WTC11 (cell line): ENCODE results near the gene MAU2. TPM values are rescaled to one million over a fixed set of nuclear protein-coding genes. Genes with fewer than 3 reads are reported as not detected.

ENCODE experiments used
- ATAC-seq: fragments of 200-7000 bp; cut with Tn5 transposase; 2 replicates; pipeline ENCODE4 v1.10.0; 2021; ENCODE audit warnings: mild to moderate bottlenecking, moderate library complexity
- CTCF ChIA-PET: fragments of 300-600 bp; sonication (Branson Sonifier 250); formaldehyde crosslinking; loops from one replicate; lab custom pipeline; 2021; ENCODE audit warnings: antibody characterized with exemption; lab: Charles Lee
- POLR2A ChIA-PET: fragments of 350-600 bp; sonication (Branson Sonifier 250); formaldehyde crosslinking; loops from one replicate; lab custom pipeline; 2021; ENCODE audit warnings: antibody characterized with exemption; lab: Charles Lee
- DNase-seq: peaks from one replicate; pipeline ENCODE4 v3.0.0; 2021; ENCODE audit warnings: low spot score
- H3K27ac Mint-ChIP-seq: 2 replicates; pipeline ENCODE4 v1.8.0; 2021; ENCODE audit warnings: mixed read lengths
- H3K27me3 Mint-ChIP-seq: 2 replicates; pipeline ENCODE4 v1.8.0; 2021; ENCODE audit warnings: low read depth, mild to moderate bottlenecking, moderate library complexity, mixed read lengths
- H3K36me3 Mint-ChIP-seq: 2 replicates; pipeline ENCODE4 v1.8.0; 2021; ENCODE audit warnings: mixed read lengths
- H3K4me1 Mint-ChIP-seq: 2 replicates; pipeline ENCODE4 v1.8.0; 2022; ENCODE audit warnings: mixed read lengths
- H3K4me3 Mint-ChIP-seq: 2 replicates; pipeline ENCODE4 v1.8.0; 2021; ENCODE audit warnings: mild to moderate bottlenecking, moderate library complexity, mixed read lengths
- H3K9me3 Mint-ChIP-seq: 2 replicates; pipeline ENCODE4 v1.8.0; 2021; ENCODE audit warnings: mixed read lengths
- CREM ChIP-seq: sonication (generic); formaldehyde crosslinking; IDR thresholded peaks from 2 replicates; pipeline ENCODE4 v1.8.1; 2022; ENCODE audit warnings: mild to moderate bottlenecking, missing genetic modification reagents, moderate library complexity
- MXD4 ChIP-seq: fragments of 250-450 bp; sonication (Bioruptor Pico); IDR thresholded peaks from 2 replicates; pipeline ENCODE4 v1.8.0; 2021; ENCODE audit warnings: mild to moderate bottlenecking, moderate library complexity, borderline replicate concordance
- MYBL2 ChIP-seq: sonication (generic); formaldehyde crosslinking; IDR thresholded peaks from 2 replicates; pipeline ENCODE4 v1.8.1; 2023; ENCODE audit warnings: mild to moderate bottlenecking, moderate library complexity, missing genetic modification reagents
- NR3C1 ChIP-seq: sonication (generic); formaldehyde crosslinking; conservative IDR thresholded peaks from 2 replicates; pipeline ENCODE4 v1.8.1; 2023; ENCODE audit warnings: low read depth, mild to moderate bottlenecking, missing genetic modification reagents
- TEAD1 ChIP-seq: sonication (generic); formaldehyde crosslinking; IDR thresholded peaks from 2 replicates; pipeline ENCODE4 v1.8.0; 2022; ENCODE audit warnings: mild to moderate bottlenecking, missing genetic modification reagents
- ZBTB21 ChIP-seq: sonication (generic); formaldehyde crosslinking; IDR thresholded peaks from 2 replicates; pipeline ENCODE4 v1.8.1; 2023; ENCODE audit warnings: mild to moderate bottlenecking, missing genetic modification reagents, borderline replicate concordance
- ZNF232 ChIP-seq: sonication (generic); formaldehyde crosslinking; IDR thresholded peaks from 2 replicates; pipeline ENCODE4 v1.8.0; 2022; ENCODE audit warnings: mild to moderate bottlenecking, missing genetic modification reagents
- ZNF317 ChIP-seq: sonication (generic); formaldehyde crosslinking; IDR thresholded peaks from 2 replicates; pipeline ENCODE4 v1.8.1; 2023; ENCODE audit warnings: low read depth, mild to moderate bottlenecking, moderate library complexity, missing genetic modification reagents, borderline replicate concordance
- ZNF423 ChIP-seq: fragments of 250-450 bp; sonication (Bioruptor Pico); IDR thresholded peaks from 2 replicates; pipeline ENCODE4 v2.1.2; 2022; ENCODE audit warnings: mild to moderate bottlenecking, moderate library complexity
- total RNA-seq: library from RNA; stranded (reverse); gene quantifications from 3 replicates; pipeline ENCODE4 v1.2.3, GENCODE V29; 2021
- TF ChIP-seq, protein P1 (sequence below): sonication (generic); formaldehyde crosslinking; IDR thresholded peaks from 2 replicates; pipeline ENCODE4 v1.8.0; 2022; ENCODE audit warnings: missing genetic modification reagents
- TF ChIP-seq, protein P2 (sequence below): sonication (generic); formaldehyde crosslinking; conservative IDR thresholded peaks from 2 replicates; pipeline ENCODE4 v1.8.1; 2023; ENCODE audit warnings: mild to moderate bottlenecking, low read depth, missing genetic modification reagents, moderate library complexity
- TF ChIP-seq, protein P3 (sequence below): sonication (generic); formaldehyde crosslinking; conservative IDR thresholded peaks from 2 replicates; pipeline ENCODE4 v1.8.1; 2022; ENCODE audit warnings: mild to moderate bottlenecking, missing genetic modification reagents
- TF ChIP-seq, protein P4 (sequence below): fragments of 250-450 bp; sonication (Bioruptor Pico); IDR thresholded peaks from 2 replicates; pipeline ENCODE4 v1.9.0; 2021; ENCODE audit warnings: mild to moderate bottlenecking
- TF ChIP-seq, protein P5 (sequence below): sonication (generic); formaldehyde crosslinking; IDR thresholded peaks from 2 replicates; pipeline ENCODE4 v1.8.0; 2023; ENCODE audit warnings: missing genetic modification reagents, mild to moderate bottlenecking, borderline replicate concordance
- TF ChIP-seq, protein P6 (sequence below): sonication (generic); formaldehyde crosslinking; IDR thresholded peaks from 2 replicates; pipeline ENCODE4 v1.8.1; 2023; ENCODE audit warnings: mild to moderate bottlenecking, moderate library complexity, missing genetic modification reagents
- TF ChIP-seq, protein P7 (sequence below): sonication (generic); formaldehyde crosslinking; IDR thresholded peaks from 2 replicates; pipeline ENCODE4 v1.8.0; 2023; ENCODE audit warnings: mild to moderate bottlenecking, missing genetic modification reagents

MAU2 gene
- total RNA-seq, 1 experiment from 2014 or later: 56.8 TPM

DNA sequence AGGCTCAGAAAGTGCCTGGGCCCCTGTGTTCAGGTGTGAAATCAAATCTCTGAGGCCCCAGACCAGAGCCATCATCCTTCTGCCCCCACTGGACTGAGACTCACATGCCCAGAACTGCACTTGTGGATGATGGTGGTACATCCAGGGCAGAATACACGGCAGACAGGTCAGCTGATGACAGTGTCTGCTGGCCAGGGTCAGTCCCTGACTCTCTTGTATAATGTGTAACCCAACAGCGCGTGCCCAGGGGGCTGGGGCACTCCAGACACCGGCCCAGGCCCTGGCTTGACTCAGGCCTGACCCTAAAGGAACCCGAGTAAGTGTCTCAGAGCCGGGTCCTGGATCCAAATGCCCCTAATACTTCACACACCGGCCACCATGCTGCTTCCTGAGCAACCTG lies 47.5 kb downstream of the MAU2 start (continued):
- TF ChIP-seq, protein P1, sequence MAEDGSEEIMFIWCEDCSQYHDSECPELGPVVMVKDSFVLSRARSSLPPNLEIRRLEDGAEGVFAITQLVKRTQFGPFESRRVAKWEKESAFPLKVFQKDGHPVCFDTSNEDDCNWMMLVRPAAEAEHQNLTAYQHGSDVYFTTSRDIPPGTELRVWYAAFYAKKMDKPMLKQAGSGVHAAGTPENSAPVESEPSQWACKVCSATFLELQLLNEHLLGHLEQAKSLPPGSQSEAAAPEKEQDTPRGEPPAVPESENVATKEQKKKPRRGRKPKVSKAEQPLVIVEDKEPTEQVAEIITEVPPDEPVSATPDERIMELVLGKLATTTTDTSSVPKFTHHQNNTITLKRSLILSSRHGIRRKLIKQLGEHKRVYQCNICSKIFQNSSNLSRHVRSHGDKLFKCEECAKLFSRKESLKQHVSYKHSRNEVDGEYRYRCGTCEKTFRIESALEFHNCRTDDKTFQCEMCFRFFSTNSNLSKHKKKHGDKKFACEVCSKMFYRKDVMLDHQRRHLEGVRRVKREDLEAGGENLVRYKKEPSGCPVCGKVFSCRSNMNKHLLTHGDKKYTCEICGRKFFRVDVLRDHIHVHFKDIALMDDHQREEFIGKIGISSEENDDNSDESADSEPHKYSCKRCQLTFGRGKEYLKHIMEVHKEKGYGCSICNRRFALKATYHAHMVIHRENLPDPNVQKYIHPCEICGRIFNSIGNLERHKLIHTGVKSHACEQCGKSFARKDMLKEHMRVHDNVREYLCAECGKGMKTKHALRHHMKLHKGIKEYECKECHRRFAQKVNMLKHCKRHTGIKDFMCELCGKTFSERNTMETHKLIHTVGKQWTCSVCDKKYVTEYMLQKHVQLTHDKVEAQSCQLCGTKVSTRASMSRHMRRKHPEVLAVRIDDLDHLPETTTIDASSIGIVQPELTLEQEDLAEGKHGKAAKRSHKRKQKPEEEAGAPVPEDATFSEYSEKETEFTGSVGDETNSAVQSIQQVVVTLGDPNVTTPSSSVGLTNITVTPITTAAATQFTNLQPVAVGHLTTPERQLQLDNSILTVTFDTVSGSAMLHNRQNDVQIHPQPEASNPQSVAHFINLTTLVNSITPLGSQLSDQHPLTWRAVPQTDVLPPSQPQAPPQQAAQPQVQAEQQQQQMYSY: no peak
- TF ChIP-seq, protein P2, sequence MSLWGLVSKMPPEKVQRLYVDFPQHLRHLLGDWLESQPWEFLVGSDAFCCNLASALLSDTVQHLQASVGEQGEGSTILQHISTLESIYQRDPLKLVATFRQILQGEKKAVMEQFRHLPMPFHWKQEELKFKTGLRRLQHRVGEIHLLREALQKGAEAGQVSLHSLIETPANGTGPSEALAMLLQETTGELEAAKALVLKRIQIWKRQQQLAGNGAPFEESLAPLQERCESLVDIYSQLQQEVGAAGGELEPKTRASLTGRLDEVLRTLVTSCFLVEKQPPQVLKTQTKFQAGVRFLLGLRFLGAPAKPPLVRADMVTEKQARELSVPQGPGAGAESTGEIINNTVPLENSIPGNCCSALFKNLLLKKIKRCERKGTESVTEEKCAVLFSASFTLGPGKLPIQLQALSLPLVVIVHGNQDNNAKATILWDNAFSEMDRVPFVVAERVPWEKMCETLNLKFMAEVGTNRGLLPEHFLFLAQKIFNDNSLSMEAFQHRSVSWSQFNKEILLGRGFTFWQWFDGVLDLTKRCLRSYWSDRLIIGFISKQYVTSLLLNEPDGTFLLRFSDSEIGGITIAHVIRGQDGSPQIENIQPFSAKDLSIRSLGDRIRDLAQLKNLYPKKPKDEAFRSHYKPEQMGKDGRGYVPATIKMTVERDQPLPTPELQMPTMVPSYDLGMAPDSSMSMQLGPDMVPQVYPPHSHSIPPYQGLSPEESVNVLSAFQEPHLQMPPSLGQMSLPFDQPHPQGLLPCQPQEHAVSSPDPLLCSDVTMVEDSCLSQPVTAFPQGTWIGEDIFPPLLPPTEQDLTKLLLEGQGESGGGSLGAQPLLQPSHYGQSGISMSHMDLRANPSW (CRISPR knock-in tag): no peak
- no peak for TF ChIP-seq ZNF317 (CRISPR knock-in tag)
- TF ChIP-seq CREM (CRISPR knock-in tag): no peak

DNA sequence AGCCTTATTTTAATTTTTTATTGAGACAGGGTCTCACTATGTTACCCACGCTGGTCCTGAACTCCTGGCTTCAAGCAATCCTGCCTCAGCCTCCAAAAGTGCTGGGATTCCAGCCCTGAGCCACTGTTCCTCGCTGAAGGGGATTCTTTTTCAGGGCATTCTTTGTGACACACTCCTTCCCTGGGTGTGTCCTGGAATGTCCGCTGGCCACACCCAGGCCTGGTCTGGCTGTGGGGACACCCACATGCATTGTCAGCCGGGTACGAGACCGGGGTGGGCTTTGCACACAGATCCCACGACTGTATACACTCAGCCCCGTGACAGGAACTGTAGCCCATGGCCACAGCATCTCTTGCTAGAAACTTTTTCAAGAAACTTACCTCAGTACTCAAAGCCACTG lies 50.4 kb downstream of the MAU2 start:
- H3K27ac Mint-ChIP-seq: no peak overlapping the region
- no peak overlapping the region for H3K4me3 Mint-ChIP-seq
- CTCF ChIA-PET: no interaction called here
- no peaks in the 10 kb centered on the region for H3K9me3 Mint-ChIP-seq
- DNase-seq (no peak), ATAC-seq (no peak)
- no peaks in the 10 kb centered on the region for H3K27me3 Mint-ChIP-seq
- H3K36me3 Mint-ChIP-seq: no peaks in the 10 kb centered on the region
- POLR2A ChIA-PET: no interaction called here
- H3K4me1 Mint-ChIP-seq: peaks cover 15% of the 10 kb centered on the region
- TF ChIP-seq ZNF423 (CRISPR knock-in tag) (no peak), TEAD1 (no peak), MYBL2 (CRISPR knock-in tag) (no peak), MXD4 (CRISPR knock-in tag) (no peak), NR3C1 (CRISPR knock-in tag) (no peak), ZNF232 (CRISPR knock-in tag) (no peak), ZBTB21 (no peak)
- TF ChIP-seq, protein P3, sequence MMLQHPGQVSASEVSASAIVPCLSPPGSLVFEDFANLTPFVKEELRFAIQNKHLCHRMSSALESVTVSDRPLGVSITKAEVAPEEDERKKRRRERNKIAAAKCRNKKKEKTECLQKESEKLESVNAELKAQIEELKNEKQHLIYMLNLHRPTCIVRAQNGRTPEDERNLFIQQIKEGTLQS (CRISPR knock-in tag): no peak
- TF ChIP-seq, protein P4, sequence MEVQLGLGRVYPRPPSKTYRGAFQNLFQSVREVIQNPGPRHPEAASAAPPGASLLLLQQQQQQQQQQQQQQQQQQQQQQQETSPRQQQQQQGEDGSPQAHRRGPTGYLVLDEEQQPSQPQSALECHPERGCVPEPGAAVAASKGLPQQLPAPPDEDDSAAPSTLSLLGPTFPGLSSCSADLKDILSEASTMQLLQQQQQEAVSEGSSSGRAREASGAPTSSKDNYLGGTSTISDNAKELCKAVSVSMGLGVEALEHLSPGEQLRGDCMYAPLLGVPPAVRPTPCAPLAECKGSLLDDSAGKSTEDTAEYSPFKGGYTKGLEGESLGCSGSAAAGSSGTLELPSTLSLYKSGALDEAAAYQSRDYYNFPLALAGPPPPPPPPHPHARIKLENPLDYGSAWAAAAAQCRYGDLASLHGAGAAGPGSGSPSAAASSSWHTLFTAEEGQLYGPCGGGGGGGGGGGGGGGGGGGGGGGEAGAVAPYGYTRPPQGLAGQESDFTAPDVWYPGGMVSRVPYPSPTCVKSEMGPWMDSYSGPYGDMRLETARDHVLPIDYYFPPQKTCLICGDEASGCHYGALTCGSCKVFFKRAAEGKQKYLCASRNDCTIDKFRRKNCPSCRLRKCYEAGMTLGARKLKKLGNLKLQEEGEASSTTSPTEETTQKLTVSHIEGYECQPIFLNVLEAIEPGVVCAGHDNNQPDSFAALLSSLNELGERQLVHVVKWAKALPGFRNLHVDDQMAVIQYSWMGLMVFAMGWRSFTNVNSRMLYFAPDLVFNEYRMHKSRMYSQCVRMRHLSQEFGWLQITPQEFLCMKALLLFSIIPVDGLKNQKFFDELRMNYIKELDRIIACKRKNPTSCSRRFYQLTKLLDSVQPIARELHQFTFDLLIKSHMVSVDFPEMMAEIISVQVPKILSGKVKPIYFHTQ (CRISPR knock-in tag): no peak
- TF ChIP-seq, protein P5, sequence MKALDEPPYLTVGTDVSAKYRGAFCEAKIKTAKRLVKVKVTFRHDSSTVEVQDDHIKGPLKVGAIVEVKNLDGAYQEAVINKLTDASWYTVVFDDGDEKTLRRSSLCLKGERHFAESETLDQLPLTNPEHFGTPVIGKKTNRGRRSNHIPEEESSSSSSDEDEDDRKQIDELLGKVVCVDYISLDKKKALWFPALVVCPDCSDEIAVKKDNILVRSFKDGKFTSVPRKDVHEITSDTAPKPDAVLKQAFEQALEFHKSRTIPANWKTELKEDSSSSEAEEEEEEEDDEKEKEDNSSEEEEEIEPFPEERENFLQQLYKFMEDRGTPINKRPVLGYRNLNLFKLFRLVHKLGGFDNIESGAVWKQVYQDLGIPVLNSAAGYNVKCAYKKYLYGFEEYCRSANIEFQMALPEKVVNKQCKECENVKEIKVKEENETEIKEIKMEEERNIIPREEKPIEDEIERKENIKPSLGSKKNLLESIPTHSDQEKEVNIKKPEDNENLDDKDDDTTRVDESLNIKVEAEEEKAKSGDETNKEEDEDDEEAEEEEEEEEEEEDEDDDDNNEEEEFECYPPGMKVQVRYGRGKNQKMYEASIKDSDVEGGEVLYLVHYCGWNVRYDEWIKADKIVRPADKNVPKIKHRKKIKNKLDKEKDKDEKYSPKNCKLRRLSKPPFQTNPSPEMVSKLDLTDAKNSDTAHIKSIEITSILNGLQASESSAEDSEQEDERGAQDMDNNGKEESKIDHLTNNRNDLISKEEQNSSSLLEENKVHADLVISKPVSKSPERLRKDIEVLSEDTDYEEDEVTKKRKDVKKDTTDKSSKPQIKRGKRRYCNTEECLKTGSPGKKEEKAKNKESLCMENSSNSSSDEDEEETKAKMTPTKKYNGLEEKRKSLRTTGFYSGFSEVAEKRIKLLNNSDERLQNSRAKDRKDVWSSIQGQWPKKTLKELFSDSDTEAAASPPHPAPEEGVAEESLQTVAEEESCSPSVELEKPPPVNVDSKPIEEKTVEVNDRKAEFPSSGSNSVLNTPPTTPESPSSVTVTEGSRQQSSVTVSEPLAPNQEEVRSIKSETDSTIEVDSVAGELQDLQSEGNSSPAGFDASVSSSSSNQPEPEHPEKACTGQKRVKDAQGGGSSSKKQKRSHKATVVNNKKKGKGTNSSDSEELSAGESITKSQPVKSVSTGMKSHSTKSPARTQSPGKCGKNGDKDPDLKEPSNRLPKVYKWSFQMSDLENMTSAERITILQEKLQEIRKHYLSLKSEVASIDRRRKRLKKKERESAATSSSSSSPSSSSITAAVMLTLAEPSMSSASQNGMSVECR (CRISPR knock-in tag): no peak
- TF ChIP-seq, protein P6, sequence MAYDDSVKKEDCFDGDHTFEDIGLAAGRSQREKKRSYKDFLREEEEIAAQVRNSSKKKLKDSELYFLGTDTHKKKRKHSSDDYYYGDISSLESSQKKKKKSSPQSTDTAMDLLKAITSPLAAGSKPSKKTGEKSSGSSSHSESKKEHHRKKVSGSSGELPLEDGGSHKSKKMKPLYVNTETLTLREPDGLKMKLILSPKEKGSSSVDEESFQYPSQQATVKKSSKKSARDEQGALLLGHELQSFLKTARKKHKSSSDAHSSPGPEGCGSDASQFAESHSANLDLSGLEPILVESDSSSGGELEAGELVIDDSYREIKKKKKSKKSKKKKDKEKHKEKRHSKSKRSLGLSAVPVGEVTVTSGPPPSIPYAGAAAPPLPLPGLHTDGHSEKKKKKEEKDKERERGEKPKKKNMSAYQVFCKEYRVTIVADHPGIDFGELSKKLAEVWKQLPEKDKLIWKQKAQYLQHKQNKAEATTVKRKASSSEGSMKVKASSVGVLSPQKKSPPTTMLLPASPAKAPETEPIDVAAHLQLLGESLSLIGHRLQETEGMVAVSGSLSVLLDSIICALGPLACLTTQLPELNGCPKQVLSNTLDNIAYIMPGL (CRISPR knock-in tag): no peak
- TF ChIP-seq, protein P7, sequence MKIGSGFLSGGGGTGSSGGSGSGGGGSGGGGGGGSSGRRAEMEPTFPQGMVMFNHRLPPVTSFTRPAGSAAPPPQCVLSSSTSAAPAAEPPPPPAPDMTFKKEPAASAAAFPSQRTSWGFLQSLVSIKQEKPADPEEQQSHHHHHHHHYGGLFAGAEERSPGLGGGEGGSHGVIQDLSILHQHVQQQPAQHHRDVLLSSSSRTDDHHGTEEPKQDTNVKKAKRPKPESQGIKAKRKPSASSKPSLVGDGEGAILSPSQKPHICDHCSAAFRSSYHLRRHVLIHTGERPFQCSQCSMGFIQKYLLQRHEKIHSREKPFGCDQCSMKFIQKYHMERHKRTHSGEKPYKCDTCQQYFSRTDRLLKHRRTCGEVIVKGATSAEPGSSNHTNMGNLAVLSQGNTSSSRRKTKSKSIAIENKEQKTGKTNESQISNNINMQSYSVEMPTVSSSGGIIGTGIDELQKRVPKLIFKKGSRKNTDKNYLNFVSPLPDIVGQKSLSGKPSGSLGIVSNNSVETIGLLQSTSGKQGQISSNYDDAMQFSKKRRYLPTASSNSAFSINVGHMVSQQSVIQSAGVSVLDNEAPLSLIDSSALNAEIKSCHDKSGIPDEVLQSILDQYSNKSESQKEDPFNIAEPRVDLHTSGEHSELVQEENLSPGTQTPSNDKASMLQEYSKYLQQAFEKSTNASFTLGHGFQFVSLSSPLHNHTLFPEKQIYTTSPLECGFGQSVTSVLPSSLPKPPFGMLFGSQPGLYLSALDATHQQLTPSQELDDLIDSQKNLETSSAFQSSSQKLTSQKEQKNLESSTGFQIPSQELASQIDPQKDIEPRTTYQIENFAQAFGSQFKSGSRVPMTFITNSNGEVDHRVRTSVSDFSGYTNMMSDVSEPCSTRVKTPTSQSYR (CRISPR knock-in tag): no peak
